Measurements from ENCODE around the gene GLT1D1.

GRCh38 chr12:128916425-128916824, 63.1 kb downstream of the GLT1D1 start:
- TF ChIP-seq ARNTL (CRISPR knock-in tag; IDR thresholded peaks at IDR 0.05; ENCODE audit: borderline replicate concordance, low read depth) (no peak), GLIS3 (CRISPR knock-in tag; IDR thresholded peaks at IDR 0.05) (no peak)
